Ishikawa (cell line): ENCODE measurements around the gene AXIN2.

ENCODE experiments used
- CEBPB ChIP-seq: IDR thresholded peaks from 2 replicates; pipeline ENCODE4 v1.6.1; 2012
- CREB1 ChIP-seq: IDR thresholded peaks from 2 replicates; pipeline ENCODE4 v1.6.1; 2012; ENCODE audit warnings: low read depth
- EGR1 ChIP-seq: IDR thresholded peaks from 2 replicates; pipeline ENCODE4 v1.6.1; 2012
- EP300 ChIP-seq: IDR thresholded peaks from 2 replicates; pipeline ENCODE4 v1.6.1; 2012; ENCODE audit warnings: borderline replicate concordance
- FOXM1 ChIP-seq: IDR thresholded peaks from 2 replicates; pipeline ENCODE4 v1.6.1; 2012; ENCODE audit warnings: low read depth, borderline replicate concordance
- NFIC ChIP-seq: IDR thresholded peaks from 2 replicates; pipeline ENCODE4 v1.6.1; 2012
- RAD21 ChIP-seq: IDR thresholded peaks from 2 replicates; pipeline ENCODE4 v1.6.1; 2012; ENCODE audit warnings: low read depth
- TAF1 ChIP-seq: IDR thresholded peaks from 2 replicates; pipeline ENCODE4 v1.6.1; 2012; ENCODE audit warnings: low read depth, mild to moderate bottlenecking
- TCF12 ChIP-seq: IDR thresholded peaks from 2 replicates; pipeline ENCODE4 v1.6.1; 2012; ENCODE audit warnings: low read depth
- TEAD4 ChIP-seq: IDR thresholded peaks from 2 replicates; pipeline ENCODE4 v1.6.1; 2012
- YY1 ChIP-seq: IDR thresholded peaks from 2 replicates; pipeline ENCODE4 v1.6.1; 2012; ENCODE audit warnings: low read depth
- ZBTB7A ChIP-seq: IDR thresholded peaks from 2 replicates; pipeline ENCODE4 v1.6.1; 2012; ENCODE audit warnings: low read depth
- TF ChIP-seq, protein P1 (sequence below): IDR thresholded peaks from 2 replicates; pipeline ENCODE4 v1.6.1; 2012
- TF ChIP-seq, protein P2 (sequence below): IDR thresholded peaks from 2 replicates; pipeline ENCODE4 v1.6.1; 2012; ENCODE audit warnings: low read depth, mild to moderate bottlenecking
- TF ChIP-seq, protein P3 (sequence below): IDR thresholded peaks from 2 replicates; pipeline ENCODE4 v1.6.1; 2012

AXIN2 gene

DNA sequence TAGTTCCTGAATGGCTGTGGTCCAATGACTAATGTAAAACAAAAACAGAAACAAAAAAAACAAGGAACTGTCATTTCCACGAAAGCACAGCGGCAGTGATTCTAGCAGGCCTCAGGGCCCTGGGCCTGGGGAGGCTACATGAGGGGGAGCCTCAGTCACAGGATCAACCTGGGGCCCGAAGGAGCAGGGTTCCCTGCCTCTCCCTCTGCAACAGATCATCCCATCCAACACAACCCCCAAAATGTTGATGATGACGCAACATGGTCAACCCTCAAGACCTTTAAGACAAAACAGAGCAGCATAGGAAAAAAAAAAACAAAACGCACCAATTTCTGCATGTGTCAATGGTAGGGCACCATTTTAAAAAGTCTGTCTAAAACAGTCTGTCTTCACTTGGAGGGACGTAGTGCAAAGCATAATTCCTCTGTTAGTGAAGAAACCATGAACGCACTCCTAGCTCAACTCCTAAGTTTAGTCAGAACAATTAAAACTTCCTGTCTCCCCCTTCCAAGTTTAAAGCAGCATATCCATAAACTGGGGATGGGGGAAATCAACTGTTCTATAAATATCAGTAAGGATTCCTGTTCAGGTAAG lies 32.3 kb downstream of the AXIN2 start:
- TF ChIP-seq, protein P1, sequence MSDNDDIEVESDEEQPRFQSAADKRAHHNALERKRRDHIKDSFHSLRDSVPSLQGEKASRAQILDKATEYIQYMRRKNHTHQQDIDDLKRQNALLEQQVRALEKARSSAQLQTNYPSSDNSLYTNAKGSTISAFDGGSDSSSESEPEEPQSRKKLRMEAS = no peak
- TF ChIP-seq TCF12 (no peak), EGR1 (no peak), RAD21 (no peak), YY1 (no peak), ZBTB7A (no peak), CEBPB (no peak), TEAD4 (no peak), TAF1 (no peak), FOXM1 (no peak), EP300 (no peak), CREB1 (no peak), NFIC (no peak)
- TF ChIP-seq, protein P2, sequence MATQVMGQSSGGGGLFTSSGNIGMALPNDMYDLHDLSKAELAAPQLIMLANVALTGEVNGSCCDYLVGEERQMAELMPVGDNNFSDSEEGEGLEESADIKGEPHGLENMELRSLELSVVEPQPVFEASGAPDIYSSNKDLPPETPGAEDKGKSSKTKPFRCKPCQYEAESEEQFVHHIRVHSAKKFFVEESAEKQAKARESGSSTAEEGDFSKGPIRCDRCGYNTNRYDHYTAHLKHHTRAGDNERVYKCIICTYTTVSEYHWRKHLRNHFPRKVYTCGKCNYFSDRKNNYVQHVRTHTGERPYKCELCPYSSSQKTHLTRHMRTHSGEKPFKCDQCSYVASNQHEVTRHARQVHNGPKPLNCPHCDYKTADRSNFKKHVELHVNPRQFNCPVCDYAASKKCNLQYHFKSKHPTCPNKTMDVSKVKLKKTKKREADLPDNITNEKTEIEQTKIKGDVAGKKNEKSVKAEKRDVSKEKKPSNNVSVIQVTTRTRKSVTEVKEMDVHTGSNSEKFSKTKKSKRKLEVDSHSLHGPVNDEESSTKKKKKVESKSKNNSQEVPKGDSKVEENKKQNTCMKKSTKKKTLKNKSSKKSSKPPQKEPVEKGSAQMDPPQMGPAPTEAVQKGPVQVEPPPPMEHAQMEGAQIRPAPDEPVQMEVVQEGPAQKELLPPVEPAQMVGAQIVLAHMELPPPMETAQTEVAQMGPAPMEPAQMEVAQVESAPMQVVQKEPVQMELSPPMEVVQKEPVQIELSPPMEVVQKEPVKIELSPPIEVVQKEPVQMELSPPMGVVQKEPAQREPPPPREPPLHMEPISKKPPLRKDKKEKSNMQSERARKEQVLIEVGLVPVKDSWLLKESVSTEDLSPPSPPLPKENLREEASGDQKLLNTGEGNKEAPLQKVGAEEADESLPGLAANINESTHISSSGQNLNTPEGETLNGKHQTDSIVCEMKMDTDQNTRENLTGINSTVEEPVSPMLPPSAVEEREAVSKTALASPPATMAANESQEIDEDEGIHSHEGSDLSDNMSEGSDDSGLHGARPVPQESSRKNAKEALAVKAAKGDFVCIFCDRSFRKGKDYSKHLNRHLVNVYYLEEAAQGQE = no peak
- TF ChIP-seq, protein P3, sequence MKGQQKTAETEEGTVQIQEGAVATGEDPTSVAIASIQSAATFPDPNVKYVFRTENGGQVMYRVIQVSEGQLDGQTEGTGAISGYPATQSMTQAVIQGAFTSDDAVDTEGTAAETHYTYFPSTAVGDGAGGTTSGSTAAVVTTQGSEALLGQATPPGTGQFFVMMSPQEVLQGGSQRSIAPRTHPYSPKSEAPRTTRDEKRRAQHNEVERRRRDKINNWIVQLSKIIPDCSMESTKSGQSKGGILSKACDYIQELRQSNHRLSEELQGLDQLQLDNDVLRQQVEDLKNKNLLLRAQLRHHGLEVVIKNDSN = no peak

DNA sequence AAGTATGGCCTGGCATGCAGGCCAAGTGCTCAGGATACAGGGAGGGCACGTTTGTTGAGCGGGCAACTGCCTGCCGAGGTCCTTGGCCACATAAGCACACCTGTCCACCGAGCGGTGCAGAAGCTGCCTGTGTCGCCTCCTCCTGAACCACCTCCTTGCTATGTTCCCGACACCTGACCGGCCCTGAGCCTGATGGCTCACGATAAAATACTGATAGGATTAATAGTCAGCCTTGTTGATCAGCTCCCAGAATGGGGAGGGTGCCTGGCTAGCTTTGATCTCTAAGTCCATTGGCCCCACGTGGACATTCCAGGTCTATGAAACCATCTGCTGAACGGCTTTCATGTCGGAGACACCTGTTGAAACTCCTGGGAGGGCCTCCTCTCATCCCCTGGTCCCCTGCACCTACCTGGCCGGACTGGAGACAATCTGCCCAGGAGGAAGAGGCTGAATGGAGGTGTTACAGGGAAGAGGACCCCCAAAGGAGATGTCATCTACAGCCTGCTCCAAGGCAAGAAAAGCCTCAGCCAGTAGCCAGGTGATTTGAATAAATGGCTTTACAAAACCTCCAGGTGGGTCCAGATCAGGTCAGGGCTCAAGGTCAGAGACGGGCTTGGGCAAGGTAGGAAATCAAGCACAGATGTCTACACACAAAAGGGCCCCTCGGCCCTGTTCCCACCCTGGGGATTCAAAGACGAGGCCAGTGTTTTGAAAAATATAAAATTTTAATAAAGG lies 33.4 kb downstream of the AXIN2 start:
- no peak for TF ChIP-seq EGR1
- TF ChIP-seq, protein P1 = no peak
- no peak for TF ChIP-seq ZBTB7A
- TF ChIP-seq CREB1 = no peak
- TF ChIP-seq, protein P2 = no peak
- no peak for TF ChIP-seq TCF12
- TF ChIP-seq, protein P3 = no peak
- no peak for TF ChIP-seq TAF1
- no peak for TF ChIP-seq FOXM1
- no peak for TF ChIP-seq RAD21
- no peak for TF ChIP-seq NFIC
- TF ChIP-seq EP300 = no peak
- no peak for TF ChIP-seq CEBPB
- no peak for TF ChIP-seq YY1
- no peak for TF ChIP-seq TEAD4

DNA sequence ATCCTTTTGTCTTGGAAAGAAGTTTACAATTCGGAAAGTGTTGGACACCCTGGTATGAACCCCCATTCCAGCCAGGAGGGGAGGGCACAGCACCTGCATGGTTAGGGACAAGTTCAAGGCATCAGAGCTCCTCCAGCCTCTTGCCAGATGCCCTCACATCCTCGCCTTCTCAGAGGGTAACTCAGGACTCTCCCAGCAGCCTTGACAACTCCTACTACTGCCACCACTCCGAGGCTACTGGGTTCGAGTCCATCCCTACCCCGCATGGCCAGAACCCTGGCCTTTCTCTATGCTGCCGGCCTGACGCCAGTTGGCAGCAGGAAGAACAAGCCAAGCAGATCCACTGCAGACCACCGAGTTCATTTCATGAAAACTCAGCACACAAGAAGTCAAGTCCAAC lies 34.1 kb downstream of the AXIN2 start:
- TF ChIP-seq YY1 = no peak
- TF ChIP-seq TAF1 = no peak

DNA sequence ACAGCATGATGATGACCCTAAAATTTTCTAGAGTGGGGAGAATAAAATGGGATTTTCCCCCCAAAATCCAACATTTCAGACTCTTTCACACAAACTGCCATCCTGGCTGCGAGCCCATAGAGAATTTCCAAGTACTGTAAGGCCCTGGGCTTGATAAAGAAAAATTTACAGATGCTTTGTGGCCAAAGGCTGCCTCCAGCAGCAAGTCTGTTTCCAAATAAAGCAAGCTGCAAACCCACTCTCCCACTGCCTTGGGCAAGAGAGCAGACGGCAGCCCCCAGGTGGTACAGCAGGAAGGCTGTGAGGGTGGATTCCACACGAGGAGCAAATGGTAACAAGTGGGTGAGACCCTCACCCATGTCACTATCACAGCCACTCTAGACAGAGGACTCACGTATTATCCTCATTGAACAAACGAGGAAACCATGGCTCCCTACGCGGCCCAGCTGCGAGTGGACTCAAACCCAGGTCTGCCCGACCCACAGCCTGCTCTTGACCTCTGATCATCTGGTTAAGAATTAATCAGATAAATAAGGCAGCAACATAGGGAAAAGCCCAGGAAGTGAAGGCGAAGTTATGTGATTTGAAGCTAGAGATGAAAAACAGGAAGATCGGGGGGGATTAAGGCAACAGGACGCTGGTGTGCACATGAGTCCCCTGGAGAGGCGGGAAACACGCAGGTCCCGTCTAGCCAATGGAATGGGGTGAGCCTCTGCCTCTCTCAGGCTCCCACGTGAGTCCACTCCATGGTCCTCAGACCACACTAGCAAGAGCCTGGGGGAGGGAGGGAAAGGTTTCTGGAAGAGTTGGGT lies 37.4 kb downstream of the AXIN2 start:
- no peak for TF ChIP-seq RAD21
- TF ChIP-seq, protein P2 = no peak
